ENCODE results near the gene NOL6. TPM values are rescaled to one million over a fixed set of nuclear protein-coding genes. Genes with fewer than 3 reads are reported as not detected.
"Not testable (repeated sequence)": the region's sequence is repeated elsewhere in the genome, so short reads cannot be mapped to it uniquely, and the experiment has no call there.

The NOL6 gene
- total RNA-seq, 1 experiment from 2014 or later: 18.6 TPM

DNA sequence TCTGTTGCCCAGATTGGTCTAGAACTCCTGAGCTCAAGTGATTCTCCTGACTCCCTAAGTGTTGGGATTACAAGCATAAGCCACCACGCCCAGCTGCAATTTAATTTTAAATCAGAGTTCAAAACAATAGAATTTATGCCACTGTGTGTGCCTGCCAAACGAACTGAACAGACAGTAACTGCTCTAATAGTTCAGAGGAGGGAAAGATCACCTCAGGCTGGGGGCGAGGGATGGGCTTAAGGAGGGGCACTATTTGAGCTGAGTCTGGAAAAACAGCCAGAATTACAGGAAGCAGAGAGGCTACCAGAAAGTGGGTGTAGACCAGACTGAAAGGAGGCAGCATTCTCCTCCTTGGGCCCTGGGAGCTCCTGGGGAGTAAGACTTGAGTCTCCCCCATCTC is 12.2 kb downstream of the NOL6 start:
- Histone ChIP-seq H3K9me2 (replicated peaks; ENCODE audit: insufficient read depth, low read length) (no peaks in the 10 kb centered on the region), H3K9ac (ENCODE audit: low read length) (no peak overlapping the region), H3K4me2 (ENCODE audit: low read depth, low read length, poor library complexity, severe bottlenecking) (no peak overlapping the region), H3K4me1 (ENCODE audit: low read length) (no peaks in the 10 kb centered on the region), H3K27ac (ENCODE audit: low read length) (no peak overlapping the region), H3K9me3 (ENCODE audit: low read length) (no peaks in the 10 kb centered on the region), H4K20me1 (ENCODE audit: insufficient read depth, low read depth, low read length) (0 out of 2 replicates have a peak, but pooled peaks cover 5% of the 10 kb centered on the region), H2AFZ (ENCODE audit: low read length) (no peak overlapping the region), H3K79me2 (ENCODE audit: low read length) (no peaks in the 10 kb centered on the region), H3K27me3 (ENCODE audit: low read length) (no peaks in the 10 kb centered on the region), H3K36me3 (ENCODE audit: insufficient read depth, low read length) (peaks cover 19% of the 10 kb centered on the region), H3K4me3 (ENCODE audit: low read length) (no peak overlapping the region)
- DNase-seq: no peak

DNA sequence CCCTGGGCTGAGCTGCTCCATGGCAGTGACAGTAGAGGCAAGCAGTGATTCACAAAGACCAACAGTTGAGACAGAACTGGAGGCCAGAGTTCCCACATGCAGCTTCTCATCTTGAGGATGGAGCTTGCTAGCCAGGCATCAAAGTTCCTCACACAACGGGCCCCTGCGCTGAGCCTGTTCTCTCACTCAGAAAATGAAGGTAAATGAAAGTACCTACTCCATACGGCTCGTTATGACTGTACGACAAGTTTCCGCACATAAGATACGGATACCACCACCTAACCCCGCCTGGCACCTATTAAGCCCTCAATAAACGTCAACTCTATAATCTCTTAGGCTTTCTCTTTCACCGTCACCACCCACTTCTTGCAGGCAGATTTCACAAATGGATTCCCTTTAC is 12.9 kb downstream of the NOL6 start:
- peaks cover 12% of the 10 kb centered on the region; the same call in 1 of the 2 replicates for H3K36me3 ChIP-seq (ENCODE audit: insufficient read depth, low read length)
- no peaks in the 10 kb centered on the region for H3K79me2 ChIP-seq (ENCODE audit: low read length)

DNA sequence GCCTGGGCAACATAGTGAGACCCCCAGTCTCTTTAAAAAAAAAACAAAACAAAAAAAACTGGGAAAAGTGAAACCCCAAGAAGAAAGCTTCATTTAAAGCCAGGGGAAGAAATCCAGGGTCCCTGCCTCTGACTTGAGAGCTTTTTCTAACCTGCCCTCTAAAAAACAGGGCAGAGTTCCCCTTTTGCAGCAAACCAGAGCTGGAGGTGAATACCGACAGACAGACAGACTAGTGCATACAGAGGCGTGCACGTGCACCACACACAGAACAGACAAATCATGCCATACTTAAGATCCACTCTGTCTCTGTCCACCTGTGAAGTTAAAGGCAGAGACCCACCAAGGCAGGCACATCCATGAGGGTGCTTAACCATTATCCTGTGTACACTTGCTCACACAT is 14.6 kb downstream of the NOL6 start:
- no peaks in the 10 kb centered on the region for H3K4me1 ChIP-seq (ENCODE audit: low read length)

More for the DNA sequence above, 12.9 kb downstream of the NOL6 start:
- no peaks in the 10 kb centered on the region for H3K9me3 ChIP-seq (ENCODE audit: low read length)
- no peaks in the 10 kb centered on the region for H3K27me3 ChIP-seq (ENCODE audit: low read length)
- H2AFZ ChIP-seq (ENCODE audit: low read length): no peak overlapping the region
- 0 out of 2 replicates have a peak, but pooled peaks cover under 1% of the 10 kb centered on the region for H4K20me1 ChIP-seq (ENCODE audit: insufficient read depth, low read depth, low read length)
- no peak overlapping the region for H3K9ac ChIP-seq (ENCODE audit: low read length)
- H3K9me2 ChIP-seq (replicated peaks; ENCODE audit: insufficient read depth, low read length): no peaks in the 10 kb centered on the region
- H3K4me3 ChIP-seq (ENCODE audit: low read length): no peak overlapping the region
- no peak overlapping the region for H3K27ac ChIP-seq (ENCODE audit: low read length)
- H3K4me2 ChIP-seq (ENCODE audit: low read depth, low read length, poor library complexity, severe bottlenecking): no peak overlapping the region
- no peaks in the 10 kb centered on the region for H3K4me1 ChIP-seq (ENCODE audit: low read length)
- DNase-seq: no peak

DNA sequence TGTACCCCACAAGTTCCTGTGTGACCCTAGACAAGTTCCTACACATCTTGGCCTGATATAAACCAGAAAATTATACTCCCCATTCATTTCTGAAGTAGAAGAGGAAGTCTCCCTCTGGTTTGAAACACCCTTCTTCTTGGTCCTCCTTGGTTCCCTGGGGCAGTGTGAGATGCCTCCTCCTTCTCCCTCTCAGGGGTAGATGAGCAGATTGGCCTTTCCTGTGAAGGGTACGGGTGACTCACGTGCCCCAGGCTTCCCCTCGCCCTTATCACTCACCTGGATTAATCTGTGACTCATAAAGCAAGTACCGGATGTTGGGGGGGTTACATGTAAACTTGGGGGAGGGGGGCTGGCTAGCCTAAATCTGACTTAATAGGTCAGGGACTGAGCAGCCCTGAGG is 15.3 kb downstream of the NOL6 start:
- H3K79me2 ChIP-seq (ENCODE audit: low read length): no peaks in the 10 kb centered on the region
- no peaks in the 10 kb centered on the region for H4K20me1 ChIP-seq (ENCODE audit: insufficient read depth, low read depth, low read length)
- H3K9me3 ChIP-seq (ENCODE audit: low read length): no peaks in the 10 kb centered on the region
- no peak for DNase-seq
- no peak overlapping the region for H2AFZ ChIP-seq (ENCODE audit: low read length)
- no peaks in the 10 kb centered on the region for H3K9me2 ChIP-seq (replicated peaks; ENCODE audit: insufficient read depth, low read length)
- H3K9ac ChIP-seq (ENCODE audit: low read length): no peak overlapping the region
- H3K27me3 ChIP-seq (ENCODE audit: low read length): no peaks in the 10 kb centered on the region
- H3K4me3 ChIP-seq (ENCODE audit: low read length): no peak overlapping the region
- 0 out of 2 replicates have a peak, but pooled peaks cover 6% of the 10 kb centered on the region for H3K36me3 ChIP-seq (ENCODE audit: insufficient read depth, low read length)
- H3K27ac ChIP-seq (ENCODE audit: low read length): no peak overlapping the region
- no peak overlapping the region for H3K4me2 ChIP-seq (ENCODE audit: low read depth, low read length, poor library complexity, severe bottlenecking)
- H3K4me1 ChIP-seq (ENCODE audit: low read length): no peaks in the 10 kb centered on the region

More for the DNA sequence above, 14.6 kb downstream of the NOL6 start:
- H3K9me2 ChIP-seq (replicated peaks; ENCODE audit: insufficient read depth, low read length): no peaks in the 10 kb centered on the region
- no peaks in the 10 kb centered on the region for H3K27me3 ChIP-seq (ENCODE audit: low read length)
- H3K4me3 ChIP-seq (ENCODE audit: low read length): no peak overlapping the region
- H2AFZ ChIP-seq (ENCODE audit: low read length): no peak overlapping the region
- no peaks in the 10 kb centered on the region for H4K20me1 ChIP-seq (ENCODE audit: insufficient read depth, low read depth, low read length)
- H3K9me3 ChIP-seq (ENCODE audit: low read length): no peaks in the 10 kb centered on the region
- DNase-seq: no peak
- H3K9ac ChIP-seq (ENCODE audit: low read length): no peak overlapping the region
- no peaks in the 10 kb centered on the region for H3K79me2 ChIP-seq (ENCODE audit: low read length)
- H3K36me3 ChIP-seq (ENCODE audit: insufficient read depth, low read length): 0 out of 2 replicates have a peak, but pooled peaks cover 6% of the 10 kb centered on the region
- H3K4me2 ChIP-seq (ENCODE audit: low read depth, low read length, poor library complexity, severe bottlenecking): no peak overlapping the region
- no peak overlapping the region for H3K27ac ChIP-seq (ENCODE audit: low read length)

DNA sequence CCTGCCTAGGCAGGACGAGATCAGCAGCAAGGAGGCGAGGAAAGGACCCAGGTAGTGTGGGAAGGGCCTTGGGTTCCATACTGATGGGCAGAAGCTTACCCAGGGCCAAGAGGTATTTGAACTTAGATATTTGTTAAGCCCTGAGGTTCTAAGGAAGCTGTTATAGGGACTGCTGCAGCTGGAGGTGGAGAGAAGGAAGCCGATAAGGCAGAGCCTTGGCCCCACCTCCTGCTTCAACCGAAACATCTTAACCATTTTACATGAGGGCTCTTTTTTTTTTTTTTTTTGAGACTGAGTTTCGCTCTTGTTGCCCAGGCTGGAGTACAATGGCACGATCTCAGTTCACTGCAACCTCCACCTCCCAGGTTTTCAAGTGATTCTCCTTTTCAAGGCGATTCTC is 17.8 kb downstream of the NOL6 start:
- DNase-seq: no peak
- no peak overlapping the region for H2AFZ ChIP-seq (ENCODE audit: low read length)
- H3K9me2 ChIP-seq (replicated peaks; ENCODE audit: insufficient read depth, low read length): no peaks in the 10 kb centered on the region
- no peaks in the 10 kb centered on the region for H4K20me1 ChIP-seq (ENCODE audit: insufficient read depth, low read depth, low read length)
- no peak overlapping the region for H3K27ac ChIP-seq (ENCODE audit: low read length)
- no peak overlapping the region for H3K4me3 ChIP-seq (ENCODE audit: low read length)
- no peaks in the 10 kb centered on the region for H3K27me3 ChIP-seq (ENCODE audit: low read length)
- no peaks in the 10 kb centered on the region for H3K36me3 ChIP-seq (ENCODE audit: insufficient read depth, low read length)
- no peaks in the 10 kb centered on the region for H3K9me3 ChIP-seq (ENCODE audit: low read length)
- H3K79me2 ChIP-seq (ENCODE audit: low read length): no peaks in the 10 kb centered on the region
- no peak overlapping the region for H3K4me2 ChIP-seq (ENCODE audit: low read depth, low read length, poor library complexity, severe bottlenecking)
- no peaks in the 10 kb centered on the region for H3K4me1 ChIP-seq (ENCODE audit: low read length)
- H3K9ac ChIP-seq (ENCODE audit: low read length): no peak overlapping the region

DNA sequence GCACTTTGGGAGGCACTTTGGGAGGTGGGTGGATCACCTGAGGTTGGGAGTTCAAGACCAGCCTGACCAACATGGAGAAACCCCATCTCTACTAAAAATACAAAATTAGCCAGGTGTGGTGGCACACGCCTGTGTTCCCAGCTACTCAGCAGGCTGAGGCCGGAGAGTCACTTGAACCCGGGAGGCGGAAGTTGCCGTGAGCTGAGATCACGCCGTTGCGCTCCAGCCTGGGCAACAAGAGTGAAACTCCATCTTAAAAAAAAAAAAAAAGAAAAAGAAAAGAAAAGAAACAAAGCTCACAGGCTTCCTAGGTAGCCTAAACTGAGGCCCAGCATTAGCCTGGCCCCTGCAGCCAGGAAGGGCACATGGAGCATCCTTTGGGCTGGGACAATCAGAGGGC is 18.3 kb downstream of the NOL6 start:
- not testable (repeated sequence) for H3K4me2 ChIP-seq (ENCODE audit: low read depth, low read length, poor library complexity, severe bottlenecking); H3K9me2 ChIP-seq (replicated peaks; ENCODE audit: insufficient read depth, low read length); H2AFZ ChIP-seq (ENCODE audit: low read length); H3K4me1 ChIP-seq (ENCODE audit: low read length); H3K79me2 ChIP-seq (ENCODE audit: low read length); H3K9me3 ChIP-seq (ENCODE audit: low read length); H3K36me3 ChIP-seq (ENCODE audit: insufficient read depth, low read length); H3K27me3 ChIP-seq (ENCODE audit: low read length); H3K27ac ChIP-seq (ENCODE audit: low read length); H3K4me3 ChIP-seq (ENCODE audit: low read length); DNase-seq; H3K9ac ChIP-seq (ENCODE audit: low read length); H4K20me1 ChIP-seq (ENCODE audit: insufficient read depth, low read depth, low read length)

DNA sequence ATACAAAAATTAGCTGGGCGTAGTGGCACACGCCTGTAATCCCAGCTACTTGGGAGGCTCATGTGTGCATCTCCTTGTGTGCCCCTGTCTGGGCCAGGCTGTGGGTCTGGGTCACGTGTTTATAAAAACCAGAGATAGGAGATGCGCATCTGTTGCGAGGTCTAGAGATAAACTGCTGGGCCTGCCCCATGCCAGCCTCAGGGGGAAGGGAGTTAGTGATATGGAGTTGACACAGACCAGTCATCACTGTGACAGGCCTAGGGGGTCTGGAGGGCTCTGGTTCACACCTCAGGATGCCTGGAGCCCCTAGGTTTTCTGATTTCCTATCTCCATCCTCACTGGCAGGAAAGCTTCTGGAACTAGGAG is 19.1 kb downstream of the NOL6 start:
- not testable (repeated sequence) for H3K36me3 ChIP-seq (ENCODE audit: insufficient read depth, low read length); H3K4me3 ChIP-seq (ENCODE audit: low read length); H3K27ac ChIP-seq (ENCODE audit: low read length); H4K20me1 ChIP-seq (ENCODE audit: insufficient read depth, low read depth, low read length); H3K4me1 ChIP-seq (ENCODE audit: low read length); H3K9ac ChIP-seq (ENCODE audit: low read length); H3K9me2 ChIP-seq (replicated peaks; ENCODE audit: insufficient read depth, low read length); H3K9me3 ChIP-seq (ENCODE audit: low read length); H3K79me2 ChIP-seq (ENCODE audit: low read length); H3K27me3 ChIP-seq (ENCODE audit: low read length); DNase-seq; H3K4me2 ChIP-seq (ENCODE audit: low read depth, low read length, poor library complexity, severe bottlenecking); H2AFZ ChIP-seq (ENCODE audit: low read length)

DNA sequence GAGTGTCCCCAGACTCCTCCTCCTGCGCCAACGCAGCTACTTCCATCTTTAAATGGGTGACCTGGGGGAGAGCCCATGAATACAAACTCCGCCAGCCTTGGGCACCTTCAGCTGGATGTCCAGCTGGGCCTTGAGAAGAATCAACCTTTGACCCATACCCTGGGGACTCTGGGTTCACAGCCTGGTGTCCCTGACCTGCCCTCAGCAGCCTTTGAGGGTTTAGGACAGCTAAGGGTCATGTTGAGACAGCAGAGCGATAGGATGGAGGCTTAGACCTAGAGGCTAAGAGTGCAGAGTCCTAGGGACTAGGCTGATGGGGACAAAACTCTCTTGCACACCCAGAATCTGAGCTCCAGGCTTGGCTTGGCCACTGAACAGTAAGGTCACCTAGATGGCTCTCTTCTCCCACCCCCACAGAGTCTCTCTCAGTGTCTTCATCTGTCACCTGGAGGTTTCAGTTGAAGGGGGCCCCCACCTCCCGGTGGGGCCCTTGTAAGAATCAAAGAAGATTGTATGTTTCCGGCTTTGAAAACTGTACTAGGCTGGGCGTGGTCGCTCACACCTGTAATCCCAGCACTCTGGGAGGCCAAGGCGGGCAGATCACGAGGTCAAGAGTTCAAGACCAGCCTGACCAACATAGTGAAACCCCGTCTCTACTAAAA is 19.6 kb downstream of the NOL6 start:
- H3K9me3 ChIP-seq (ENCODE audit: low read length): no peaks in the 10 kb centered on the region
- H3K79me2 ChIP-seq (ENCODE audit: low read length): no peaks in the 10 kb centered on the region
- no peaks in the 10 kb centered on the region for H3K36me3 ChIP-seq (ENCODE audit: insufficient read depth, low read length)
- H3K4me1 ChIP-seq (ENCODE audit: low read length): no peaks in the 10 kb centered on the region
- H3K27ac ChIP-seq (ENCODE audit: low read length): no peak overlapping the region
- no peaks in the 10 kb centered on the region for H3K27me3 ChIP-seq (ENCODE audit: low read length)
- H3K9ac ChIP-seq (ENCODE audit: low read length): no peak overlapping the region
- no peak for DNase-seq
- no peak overlapping the region for H2AFZ ChIP-seq (ENCODE audit: low read length)
- H3K9me2 ChIP-seq (replicated peaks; ENCODE audit: insufficient read depth, low read length): no peaks in the 10 kb centered on the region
- H4K20me1 ChIP-seq (ENCODE audit: insufficient read depth, low read depth, low read length): no peaks in the 10 kb centered on the region
- no peak overlapping the region for H3K4me3 ChIP-seq (ENCODE audit: low read length)
- no peak overlapping the region for H3K4me2 ChIP-seq (ENCODE audit: low read depth, low read length, poor library complexity, severe bottlenecking)

Data from Karpas-422 (cell line).